K562 (cell line): ENCODE results near the gene CSNK1A1. TPM values are rescaled to one million over a fixed set of nuclear protein-coding genes. Genes with fewer than 3 reads are reported as not detected.

Source experiments
- ATAC-seq: fragments of 200-7000 bp; cut with Tn5 transposase; 3 replicates; pipeline ENCODE4 v1.9.1; 2020; ENCODE audit warnings: moderate library complexity
- BruUV-seq: library from RNA; stranded (reverse); fragments of 400-500 nt; replicated peaks from 2 replicates; lab custom pipeline; 2021; lab: Mats Ljungman, UMichigan
- CTCF ChIA-PET: fragments of 300-600 bp; formaldehyde crosslinking; extraction: SDS; loops from one replicate; lab custom pipeline; 2021; ENCODE audit warnings: low intra/inter-chr PET ratio; lab: Yijun Ruan, JAX
- POLR2A ChIA-PET: fragments of 300-600, 350-650 bp; sonication (Branson Sonifier 250); formaldehyde crosslinking; extraction: SDS; loops from one replicate; lab custom pipeline; 2021; ENCODE audit warnings: antibody characterized with exemption, inconsistent platforms; lab: Yijun Ruan, JAX
- DNase-seq, 4 experiments: peaks; one replicate each; pipeline versions ENCODE4 v3.0.0 to v3.0.0-alpha.2; 2011 to 2018; ENCODE audit warnings: low spot score in 3 of 4, mixed read lengths in 3 of 4; ENCODE audit errors: extremely low read depth in 1 of 4
- FAIRE-seq: peaks from 2 replicates; lab custom pipeline; 2011; peaks lifted over from hg19 to GRCh38; lab: Jason Lieb, UNC
- H2AFZ ChIP-seq: 2 replicates; pipeline ENCODE4 v1.6.0; 2011; ENCODE audit warnings: low read depth, low read length, control low read depth, inconsistent platforms
- H3K27ac ChIP-seq: fragments of 200-600 bp; 3 replicates; pipeline ENCODE4 v1.8.0; 2011; ENCODE audit warnings: low read depth, mild to moderate bottlenecking, control low read depth, inconsistent platforms, low read length, moderate library complexity, mixed read lengths; ENCODE audit errors: extremely low read depth
- H3K27me3 ChIP-seq, 2 experiments: fragments of 300-600 bp in 1 of 2; 2 replicates in 1 of 2; 3 replicates in 1 of 2; pipeline versions ENCODE4 v1.6.0 to v1.8.0; 2011; ENCODE audit warnings: inconsistent platforms in 2 of 2, low read length in 2 of 2, mild to moderate bottlenecking in 1 of 2, mixed read lengths in 1 of 2, moderate library complexity in 1 of 2; ENCODE audit not compliant: control insufficient read depth in 2 of 2, insufficient read depth in 2 of 2
- H3K36me3 ChIP-seq: fragments of 300-600 bp; 3 replicates; pipeline ENCODE4 v1.8.0; 2011; ENCODE audit warnings: mild to moderate bottlenecking, low read length, inconsistent platforms; ENCODE audit not compliant: control insufficient read depth, insufficient read depth
- H3K4me1 ChIP-seq, 2 experiments: fragments of 200-600 bp in 1 of 2; replicated peaks in 1 of 2; 2 replicates in 1 of 2; 3 replicates in 1 of 2; pipeline versions ENCODE4 v1.5.1 to v1.8.0; 2011; ENCODE audit warnings: inconsistent platforms in 2 of 2, low read length in 2 of 2, mild to moderate bottlenecking in 1 of 2, mixed read lengths in 1 of 2, moderate library complexity in 1 of 2; ENCODE audit not compliant: control insufficient read depth in 2 of 2, insufficient read depth in 2 of 2
- H3K4me2 ChIP-seq: 2 replicates; pipeline ENCODE4 v1.6.1; 2011; ENCODE audit warnings: low read length, control low read depth, inconsistent platforms, mixed read lengths; ENCODE audit not compliant: insufficient read depth
- H3K4me3 ChIP-seq: fragments of 200-600 bp; sonication (generic), shearing (Covaris generic); 2 replicates; pipeline ENCODE4 v1.5.1; 2016; ENCODE audit warnings: control low read depth, inconsistent platforms
- H3K79me2 ChIP-seq: fragments of 200-600 bp; 3 replicates; pipeline ENCODE4 v1.8.0; 2011; ENCODE audit warnings: low read length, inconsistent platforms; ENCODE audit not compliant: control insufficient read depth, insufficient read depth
- H3K9ac ChIP-seq, 2 experiments: 2 replicates each; pipeline versions ENCODE4 v1.6.0 to v1.6.1; 2011; ENCODE audit warnings: low read depth in 2 of 2, low read length in 2 of 2, control low read depth in 1 of 2, inconsistent platforms in 1 of 2, mild to moderate bottlenecking in 1 of 2, mixed read lengths in 1 of 2; ENCODE audit not compliant: insufficient read depth in 1 of 2
- H3K9me1 ChIP-seq: one replicate; pipeline ENCODE4 v1.6.0; 2011; ENCODE audit warnings: inconsistent platforms, mild to moderate bottlenecking, low read length, moderate library complexity; ENCODE audit not compliant: control insufficient read depth, insufficient read depth
- H3K9me3 ChIP-seq: replicated peaks from 2 replicates; pipeline ENCODE4 v1.5.1; 2011; ENCODE audit warnings: low read depth, low read length, inconsistent platforms; ENCODE audit not compliant: control insufficient read depth, insufficient read depth
- H4K20me1 ChIP-seq: replicated peaks from 2 replicates; pipeline ENCODE4 v1.6.1; 2011; ENCODE audit warnings: low read length, inconsistent platforms, mixed read lengths; ENCODE audit not compliant: control insufficient read depth, insufficient read depth
- MTA2 ChIP-seq: fragments of 450-650 bp; IDR thresholded peaks from 2 replicates; pipeline ENCODE4 v1.6.1; 2016; ENCODE audit warnings: low read depth
- NFRKB ChIP-seq: fragments of 450-650 bp; IDR thresholded peaks from 2 replicates; pipeline ENCODE4 v1.6.1; 2016; ENCODE audit warnings: low read depth
- SRSF3 ChIP-seq: fragments of 200-400 bp; formaldehyde crosslinking; IDR thresholded peaks from 2 replicates; pipeline ENCODE4 v1.6.1; 2016; ENCODE audit warnings: mild to moderate bottlenecking, low read length, moderate library complexity; ENCODE audit not compliant: insufficient read depth
- ZNF316 ChIP-seq: fragments of 450-650 bp; IDR thresholded peaks from 2 replicates; pipeline ENCODE4 v1.6.1; 2016
- WGBS: fragments of 100-300 bp; shearing (Covaris generic); methylation state at CpG from one replicate; pipeline ENCODE4 v1.1.6; 2016; ENCODE audit warnings: low coverage, mixed read lengths; ENCODE audit not compliant: insufficient coverage; ENCODE audit errors: missing lambda C conversion rate; 5-methylcytosine and 5-hydroxymethylcytosine counted together
- in situ Hi-C: fragments of 300-500 bp; cut with MboI; formaldehyde crosslinking; loops from 4 replicates; pipeline ENCODE4 v1.15.0; 2018; ENCODE audit warnings: inconsistent platforms, mixed read lengths
- intact Hi-C: fragments of 100-400 bp; cut with micrococcal nuclease; formaldehyde crosslinking; loops from 2 replicates; pipeline ENCODE4 v1.14.2; 2022
- polyA plus RNA-seq, 8 experiments: library from polyadenylated mRNA; depleted of rRNA in 4 of 8; stranded (reverse) in 5 of 8; unstranded in 3 of 8; fragments of >200 nt; fragmentation: Nextera tagmentation in 2 of 8; fragmentation: Illumina TruSeq in 1 of 8; extraction: Ambion mirVana in 2 of 8; extraction: Trizol in 1 of 8; gene quantifications; 2 replicates each; pipeline versions ENCODE4 v1.2.1 to v1.2.3, GENCODE V29; 2011 to 2014; ENCODE audit warnings: inconsistent platforms in 1 of 8, missing spikeins in 1 of 8
- total RNA-seq, 7 experiments: library from RNA; depleted of rRNA in 6 of 7; stranded (reverse); fragments of >200 nt in 6 of 7; fragmentation: Illumina TruSeq in 2 of 7; extraction: Trizol in 2 of 7; gene quantifications; 2 replicates each; pipeline versions ENCODE4 v1.2.1 to v1.2.3, GENCODE V29; 2011 to 2021; ENCODE audit warnings: low replicate concordance in 1 of 7
- TF ChIP-seq, protein P1 (sequence below), 2 experiments: fragments of 450-650 bp in 1 of 2; sonication (generic) in 1 of 2; formaldehyde crosslinking in 1 of 2; IDR thresholded peaks; 2 replicates each; pipeline versions ENCODE4 v1.7.1 to v1.9.0; 2016 to 2022; ENCODE audit warnings: inconsistent platforms in 1 of 2, mild to moderate bottlenecking in 1 of 2, missing genetic modification reagents in 1 of 2

Gene CSNK1A1
- total and polyA plus RNA-seq, 9 of the 15 experiments (the other 6 are each of a cell fraction or from before 2014, with no cell fraction given), result 49.1 to 196 (median 154) TPM

DNA sequence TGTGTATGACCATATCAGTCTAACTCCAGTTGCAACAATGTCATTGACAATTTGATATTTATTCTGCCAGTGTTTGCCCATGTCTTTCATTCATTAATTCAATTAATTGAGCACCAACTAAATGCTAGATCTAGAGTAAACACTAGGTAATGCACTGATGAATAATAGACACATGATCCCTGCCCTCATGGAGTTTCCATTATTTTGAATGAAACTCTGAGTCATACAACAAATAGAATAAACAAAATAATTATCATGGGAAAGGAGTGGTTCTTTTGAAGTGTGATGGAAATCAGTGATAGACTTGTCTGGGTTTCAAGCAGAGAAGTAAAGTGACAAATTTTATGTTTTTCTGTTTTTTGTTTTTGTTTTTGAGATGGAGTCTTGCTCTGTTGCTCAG is 34.7 kb upstream of the CSNK1A1 start:
- H3K4me3 ChIP-seq, result no peak overlapping the region
- DNase-seq (no peak), FAIRE-seq (no peak), ATAC-seq (no peak)
- H3K9ac ChIP-seq, result no peak overlapping the region
- H3K9me1 ChIP-seq, result no peaks in the 10 kb centered on the region
- no peak overlapping the region for H3K27ac ChIP-seq
- TF ChIP-seq ZNF316 (peak; percentile 49; the same call in 1 of the 2 replicates), SRSF3 (no peak)
- no peak overlapping the region for H2AFZ ChIP-seq
- H3K27me3 ChIP-seq, result peaks cover 0 to 4% of the 10 kb centered on the region in 2 experiments; a peak in 1 of 5 replicates
- in situ Hi-C loops (no loop called here), intact Hi-C loops (no loop called here)
- ChIA-PET CTCF (no interaction called here), POLR2A (no interaction called here)
- no peaks in the 10 kb centered on the region for H3K9me3 ChIP-seq
- peaks cover 4% of the 10 kb centered on the region in 2 experiments; a peak in 1 of 5 replicates for H3K4me1 ChIP-seq
- H3K79me2 ChIP-seq, result no peaks in the 10 kb centered on the region
- no peaks in the 10 kb centered on the region for H4K20me1 ChIP-seq
- H3K4me2 ChIP-seq, result no peak overlapping the region
- no TSS peak for BruUV-seq
- H3K36me3 ChIP-seq, result no peaks in the 10 kb centered on the region

DNA sequence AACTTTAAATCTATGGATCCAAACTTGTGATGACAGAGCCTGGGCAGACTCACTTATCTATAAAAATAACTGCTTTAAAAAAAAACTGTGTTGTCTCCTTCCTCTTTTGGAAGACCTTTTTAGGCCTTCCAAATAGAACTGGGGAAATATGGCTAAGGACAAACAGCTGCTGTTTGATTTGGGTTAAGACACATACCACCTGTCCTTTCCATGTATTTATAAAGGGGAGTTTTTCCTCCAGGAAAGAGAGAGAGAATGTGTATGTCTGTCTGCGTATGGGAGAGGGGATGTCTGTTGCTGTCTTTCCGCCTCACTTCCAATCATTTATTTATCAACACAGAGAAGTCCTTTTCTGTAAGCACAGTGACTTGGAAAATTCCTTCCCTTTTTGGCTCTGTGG is 32.9 kb upstream of the CSNK1A1 start:
- intact Hi-C loops, result no loop called here
- Histone ChIP-seq H3K4me3 (no peak overlapping the region), H3K4me1 (peaks cover 4 to 5% of the 10 kb centered on the region in 2 experiments; a peak in 2 of 5 replicates), H3K79me2 (no peaks in the 10 kb centered on the region), H3K36me3 (no peaks in the 10 kb centered on the region), H4K20me1 (no peaks in the 10 kb centered on the region), H3K27me3 (0 out of 5 replicates have a peak, but pooled peaks cover 0 to 4% of the 10 kb centered on the region in 2 experiments), H3K27ac (no peak overlapping the region), H3K9ac (no peak overlapping the region), H3K9me1 (no peaks in the 10 kb centered on the region), H3K4me2 (no peak overlapping the region), H2AFZ (peak overlapping the region; percentile 47; the same call in 1 of the 2 replicates), H3K9me3 (no peaks in the 10 kb centered on the region)
- CTCF ChIA-PET, result no interaction called here
- FAIRE-seq (no peak), DNase-seq (no peak), ATAC-seq (no peak)
- POLR2A ChIA-PET, result no interaction called here
- WGBS, result 73% methylated on average over 2 of the region's 2 CpGs
- in situ Hi-C loops, result no loop called here
- no TSS peak for BruUV-seq
- TF ChIP-seq MTA2 (no peak), NFRKB (no peak)
- TF ChIP-seq, protein P1, sequence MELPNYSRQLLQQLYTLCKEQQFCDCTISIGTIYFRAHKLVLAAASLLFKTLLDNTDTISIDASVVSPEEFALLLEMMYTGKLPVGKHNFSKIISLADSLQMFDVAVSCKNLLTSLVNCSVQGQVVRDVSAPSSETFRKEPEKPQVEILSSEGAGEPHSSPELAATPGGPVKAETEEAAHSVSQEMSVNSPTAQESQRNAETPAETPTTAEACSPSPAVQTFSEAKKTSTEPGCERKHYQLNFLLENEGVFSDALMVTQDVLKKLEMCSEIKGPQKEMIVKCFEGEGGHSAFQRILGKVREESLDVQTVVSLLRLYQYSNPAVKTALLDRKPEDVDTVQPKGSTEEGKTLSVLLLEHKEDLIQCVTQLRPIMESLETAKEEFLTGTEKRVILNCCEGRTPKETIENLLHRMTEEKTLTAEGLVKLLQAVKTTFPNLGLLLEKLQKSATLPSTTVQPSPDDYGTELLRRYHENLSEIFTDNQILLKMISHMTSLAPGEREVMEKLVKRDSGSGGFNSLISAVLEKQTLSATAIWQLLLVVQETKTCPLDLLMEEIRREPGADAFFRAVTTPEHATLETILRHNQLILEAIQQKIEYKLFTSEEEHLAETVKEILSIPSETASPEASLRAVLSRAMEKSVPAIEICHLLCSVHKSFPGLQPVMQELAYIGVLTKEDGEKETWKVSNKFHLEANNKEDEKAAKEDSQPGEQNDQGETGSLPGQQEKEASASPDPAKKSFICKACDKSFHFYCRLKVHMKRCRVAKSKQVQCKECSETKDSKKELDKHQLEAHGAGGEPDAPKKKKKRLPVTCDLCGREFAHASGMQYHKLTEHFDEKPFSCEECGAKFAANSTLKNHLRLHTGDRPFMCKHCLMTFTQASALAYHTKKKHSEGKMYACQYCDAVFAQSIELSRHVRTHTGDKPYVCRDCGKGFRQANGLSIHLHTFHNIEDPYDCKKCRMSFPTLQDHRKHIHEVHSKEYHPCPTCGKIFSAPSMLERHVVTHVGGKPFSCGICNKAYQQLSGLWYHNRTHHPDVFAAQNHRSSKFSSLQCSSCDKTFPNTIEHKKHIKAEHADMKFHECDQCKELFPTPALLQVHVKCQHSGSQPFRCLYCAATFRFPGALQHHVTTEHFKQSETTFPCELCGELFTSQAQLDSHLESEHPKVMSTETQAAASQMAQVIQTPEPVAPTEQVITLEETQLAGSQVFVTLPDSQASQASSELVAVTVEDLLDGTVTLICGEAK (IDR thresholded peaks at IDR 0.05), result no peak
- TF ChIP-seq, protein P1 (CRISPR knock-in tag; IDR thresholded peaks at IDR 0.05), result no peak
